Type B pancreatic cell (in vitro differentiated cells): ENCODE data around the gene GPC5. TPM values are rescaled to one million over a fixed set of nuclear protein-coding genes. Genes with fewer than 3 reads are reported as not detected.

Source experiments
- DNase-seq: peaks from one replicate; pipeline ENCODE4 v3.0.0; 2021; ENCODE audit warnings: mixed read lengths; ENCODE audit not compliant: unreplicated experiment; ENCODE audit errors: extremely low spot score
- H3K27ac Mint-ChIP-seq: 2 replicates; pipeline ENCODE4 v1.8.0; 2021; ENCODE audit warnings: mild to moderate bottlenecking, mixed read lengths
- H3K27me3 Mint-ChIP-seq: 2 replicates; pipeline ENCODE4 v1.8.0; 2021; ENCODE audit warnings: mixed read lengths
- H3K36me3 Mint-ChIP-seq: 2 replicates; pipeline ENCODE4 v1.8.0; 2021; ENCODE audit warnings: mixed read lengths
- H3K4me1 Mint-ChIP-seq: one replicate; pipeline ENCODE4 v1.8.0; 2021; ENCODE audit warnings: mixed read lengths; ENCODE audit not compliant: unreplicated experiment
- H3K4me3 Mint-ChIP-seq: 2 replicates; pipeline ENCODE4 v1.8.0; 2021; ENCODE audit warnings: mild to moderate bottlenecking, mixed read lengths
- H3K9me3 Mint-ChIP-seq: 2 replicates; pipeline ENCODE4 v1.8.0; 2021; ENCODE audit warnings: mixed read lengths
- CTCF ChIP-seq: fragments of 200-600 bp; sonication (generic); conservative IDR thresholded peaks from 2 replicates; pipeline ENCODE4 v1.5.0; 2021; ENCODE audit warnings: antibody characterized with exemption, mild to moderate bottlenecking
- total RNA-seq: library from RNA; stranded (reverse); gene quantifications from 2 replicates; pipeline ENCODE4 v1.2.1, GENCODE V29; 2021; ENCODE audit warnings: low replicate concordance

The GPC5 gene
- total RNA-seq, 1 donor from 2014 or later: 2.8 TPM

- no peak for TF ChIP-seq CTCF
- Mint-ChIP-seq H3K9me3 (peaks cover 5% of the 10 kb centered on the region), H3K27ac (no peak overlapping the region), H3K36me3 (no peaks in the 10 kb centered on the region), H3K4me1 (peaks cover 15% of the 10 kb centered on the region), H3K27me3 (peaks cover 30% of the 10 kb centered on the region), H3K4me3 (no peak overlapping the region)
- no peak for DNase-seq
Observed at GRCh38 chr13:91748416-91749089, 350.1 kb downstream of the GPC5 start.

GRCh38 chr13:91758724-91759123 lies 360.3 kb downstream of the GPC5 start:
- no peaks in the 10 kb centered on the region for H3K27me3 Mint-ChIP-seq
- DNase-seq: no peak
- no peaks in the 10 kb centered on the region for H3K4me1 Mint-ChIP-seq
- TF ChIP-seq CTCF: no peak
- H3K27ac Mint-ChIP-seq: no peak overlapping the region
- H3K36me3 Mint-ChIP-seq: no peaks in the 10 kb centered on the region
- no peak overlapping the region for H3K4me3 Mint-ChIP-seq
- no peaks in the 10 kb centered on the region for H3K9me3 Mint-ChIP-seq

GRCh38 chr13:91762957-91763356 lies 364.5 kb downstream of the GPC5 start:
- no peaks in the 10 kb centered on the region for H3K36me3 Mint-ChIP-seq
- TF ChIP-seq CTCF: no peak
- H3K4me3 Mint-ChIP-seq: no peak overlapping the region
- H3K27me3 Mint-ChIP-seq: peaks cover 5% of the 10 kb centered on the region
- no peaks in the 10 kb centered on the region for H3K4me1 Mint-ChIP-seq
- H3K27ac Mint-ChIP-seq: no peak overlapping the region
- H3K9me3 Mint-ChIP-seq: no peaks in the 10 kb centered on the region
- DNase-seq: no peak

DNA sequence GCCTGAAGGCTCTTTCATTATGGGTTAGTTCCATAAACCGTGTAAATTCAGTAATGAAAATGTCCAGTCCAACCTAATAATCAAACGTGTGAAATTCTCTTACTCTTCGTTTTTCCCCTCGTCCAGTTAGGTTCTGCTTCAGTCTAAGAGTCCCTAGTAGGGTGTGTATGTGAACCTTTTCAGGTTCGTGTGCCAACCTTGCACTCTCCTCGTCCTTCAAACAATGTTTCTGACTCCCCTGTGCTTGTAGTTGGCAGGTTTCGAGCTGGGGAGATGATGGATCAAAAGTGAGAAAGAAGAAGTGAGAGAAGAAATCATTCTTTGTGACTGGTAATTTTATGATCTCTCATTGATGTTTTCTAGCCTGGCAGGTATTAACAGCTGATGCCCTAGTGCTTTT lies 366.1 kb downstream of the GPC5 start:
- Mint-ChIP-seq H3K4me3 (no peak overlapping the region), H3K27me3 (peaks cover 5% of the 10 kb centered on the region), H3K27ac (no peak overlapping the region), H3K36me3 (no peaks in the 10 kb centered on the region), H3K9me3 (no peaks in the 10 kb centered on the region), H3K4me1 (no peaks in the 10 kb centered on the region)
- no peak for TF ChIP-seq CTCF
- no peak for DNase-seq

DNA sequence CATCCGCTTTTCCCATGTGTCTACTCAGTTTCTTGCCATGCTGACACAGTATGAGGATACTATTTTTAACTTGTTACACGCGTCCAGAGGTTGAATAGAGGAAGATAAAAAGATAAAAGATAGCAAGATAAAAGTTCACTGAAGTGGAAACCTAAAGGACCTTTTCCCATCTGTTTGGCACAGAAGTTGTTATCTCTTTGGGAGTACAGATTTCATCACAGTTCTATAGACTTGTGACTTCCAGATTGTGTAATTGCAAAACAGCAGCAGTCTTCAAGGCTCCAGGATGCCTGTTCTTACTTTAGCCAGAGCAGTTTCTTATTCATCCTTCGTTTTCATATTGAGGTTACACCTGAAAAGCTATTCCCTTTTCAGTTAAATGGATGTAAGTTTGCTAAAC lies 369.2 kb downstream of the GPC5 start:
- Mint-ChIP-seq H3K36me3 (no peaks in the 10 kb centered on the region), H3K27ac (no peak overlapping the region), H3K4me3 (no peak overlapping the region), H3K4me1 (no peaks in the 10 kb centered on the region), H3K27me3 (peaks cover 5% of the 10 kb centered on the region), H3K9me3 (no peaks in the 10 kb centered on the region)
- TF ChIP-seq CTCF: no peak
- no peak for DNase-seq

GRCh38 chr13:91768746-91769145 lies 370.3 kb downstream of the GPC5 start:
- Mint-ChIP-seq H3K9me3 (no peaks in the 10 kb centered on the region), H3K27me3 (peaks cover 5% of the 10 kb centered on the region), H3K36me3 (no peaks in the 10 kb centered on the region), H3K4me3 (no peak overlapping the region), H3K27ac (no peak overlapping the region), H3K4me1 (no peaks in the 10 kb centered on the region)
- no peak for DNase-seq
- no peak for TF ChIP-seq CTCF
